Left colon (tissue), 2 donors: Measurements from ENCODE around the gene MRPS31. TPM values are rescaled to one million over a fixed set of nuclear protein-coding genes. Genes with fewer than 3 reads are reported as not detected.

Experiments used
- ATAC-seq: fragments of 200-7000 bp; cut with Tn5 transposase; one replicate; pipeline ENCODE4 v1.9.1; 2020; ENCODE audit warnings: mild to moderate bottlenecking, moderate library complexity
- DNase-seq, 2 donors: peaks; one replicate each; pipeline ENCODE4 v3.0.0-alpha.2; 2020
- intact Hi-C, 2 donors: fragments of 100-400 bp; cut with DNase I in 1 of 2; cut with micrococcal nuclease in 1 of 2; formaldehyde crosslinking; loops; one replicate each; pipeline versions ENCODE4 v1.11.2 to v1.14.0; 2022; cut with DNase I, micrococcal nuclease
- microRNA-seq, 2 donors: library from miRNA; unstranded; fragments of <30 nt; microRNA quantifications; one replicate each; pipeline versions ENCODE4 v1.1.0 to v1.2.0, GENCODE V29; 2020
- total RNA-seq, 2 donors: library from RNA; stranded (reverse); fragmentation: NEBNext Ultra II Directional; extraction: Animal tissue kit (Norgen Biotek cat#: 25700); gene quantifications; one replicate each; pipeline ENCODE4 v1.2.1, GENCODE V29; 2021
- donor health status: DM: no; HTN: no; CAD: no.
- donor health status: DM: yes; HTN: yes; CAD: no.

The MRPS31 gene
- total RNA-seq, 2 donors from 2014 or later: 17.6 to 19.0 TPM

GRCh38 chr13:40682449-40683240, 88.3 kb downstream of the MRPS31 start:
- DNase-seq (no peak), ATAC-seq (no peak)
- intact Hi-C loops: loop anchor here (5.0 to 10.0 kb wide), 3 partner anchors 615 to 998 kb away; no protein-coding TSS in a partner anchor

GRCh38 chr13:40681341-40682146, 89.4 kb downstream of the MRPS31 start:
- ATAC-seq (no peak), DNase-seq (no peak)
- intact Hi-C loops: loop anchor here (5.0 to 10.0 kb wide), 3 partner anchors 614 to 997 kb away; no protein-coding TSS in a partner anchor

GRCh38 chr13:40680659-40681323, 90.2 kb downstream of the MRPS31 start:
- DNase-seq (no peak), ATAC-seq (no peak)
- intact Hi-C loops: loop anchor here (5.0 to 10.0 kb wide), 3 partner anchors 613 to 996 kb away; no protein-coding TSS in a partner anchor

GRCh38 chr13:40679480-40679985, 91.5 kb downstream of the MRPS31 start:
- intact Hi-C loops: no loop called here
- DNase-seq (no peak), ATAC-seq (no peak)

Small RNA genes lying within 50 kb of the gene (microRNA-seq; reads per million reads assigned to microRNA genes)
- gene MIR320D1 (0 reads per million in 2 donors), gene MIR621 (0 reads per million in 2 donors)

Other genes starting within 250 kb of the MRPS31 start
- gene FOXO1, start 104.5 kb downstream of the MRPS31 start, total RNA-seq: 10 to 100 TPM; 31.1 to 33.9 TPM
- 10 to 100 TPM in 1 of 2 donors, 1 to 10 TPM in 1; 7.7 to 11.3 TPM for gene SLC25A15, start 18.4 kb upstream of the MRPS31 start, total RNA-seq
- gene ELF1, start 248.1 kb upstream of the MRPS31 start, total RNA-seq: 100 to 1,000 TPM in 1 of 2 donors, 10 to 100 TPM in 1; 93.5 to 104 TPM